Measurements from ENCODE around the gene CFAP57. TPM values are rescaled to one million over a fixed set of nuclear protein-coding genes. Genes with fewer than 3 reads are reported as not detected.
A peak's percentile ranks its signal among the peaks of the same experiment; 100 is the strongest.

CFAP57 gene
- total and polyA plus RNA-seq, 2 of the 13 experiments (the other 11 are each of a cell fraction or from before 2014, with no cell fraction given), result 0.01 TPM; not detected in 1

DNA sequence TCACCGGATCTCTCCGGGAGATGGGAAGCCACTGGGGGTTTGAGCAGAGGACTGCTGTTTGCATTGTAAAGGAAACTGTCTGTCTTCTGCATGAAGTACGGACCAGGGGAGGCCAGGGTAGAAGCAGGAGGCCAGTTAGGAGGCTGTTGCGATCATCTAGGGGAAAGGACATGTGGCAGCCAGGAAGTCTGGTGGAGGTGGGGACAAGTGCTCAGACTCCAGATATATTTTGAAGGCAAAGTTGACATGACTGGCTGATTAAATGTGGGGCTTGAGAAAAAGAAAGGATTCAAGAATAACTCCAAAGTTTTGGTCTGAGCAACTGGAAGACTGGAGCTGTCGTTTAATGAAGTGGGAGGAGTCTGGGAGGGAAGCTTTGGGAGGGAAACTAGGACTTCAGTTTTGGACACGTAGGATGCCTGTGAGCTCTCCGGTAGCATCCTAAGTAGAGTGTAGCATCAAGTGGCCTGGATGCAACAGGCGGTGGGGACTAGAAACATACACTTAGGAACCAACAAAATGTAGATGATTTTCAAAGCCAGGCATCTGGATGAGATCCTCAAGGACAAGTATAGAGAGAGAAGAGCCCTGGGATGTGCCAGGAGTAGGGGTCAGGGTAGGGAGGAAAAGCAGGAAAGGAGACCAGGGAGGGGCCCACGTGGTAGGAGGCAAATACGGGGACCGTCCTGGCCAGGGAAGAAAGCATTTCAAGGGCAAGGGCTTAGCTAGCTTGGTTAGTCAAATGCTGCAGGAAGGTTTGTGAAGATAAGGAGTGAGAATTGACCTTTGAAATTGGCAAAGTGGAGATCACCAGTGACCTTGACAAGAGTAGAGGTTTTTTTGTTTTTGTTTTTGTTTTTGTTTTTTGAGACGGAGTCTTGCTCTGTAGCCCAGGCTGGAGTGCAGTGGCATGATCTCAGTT lies 116.9 kb downstream of the CFAP57 start:
- H3K9ac ChIP-seq (ENCODE audit: insufficient read depth, low read depth, low read length), result no peak overlapping the region
- H2AFZ ChIP-seq (ENCODE audit: low read length), result peak overlapping the region; percentile 19
- POLR2A ChIA-PET, result no interaction called here
- H3K4me2 ChIP-seq (ENCODE audit: low read depth, low read length), result peak overlapping the region; percentile 24; the same call in 1 of the 2 replicates
- intact Hi-C loops (cut with micrococcal nuclease; ENCODE audit: unreplicated experiment) (no loop called here), in situ Hi-C loops (cut with HindIII; ENCODE audit: extremely low pct_ligation_motif_present, low pct_unique_long_range_greater_than_20kb) (no loop called here)
- CTCF ChIA-PET (ENCODE audit: low intra/inter-chr PET ratio, low total read pairs), result no interaction called here
- FAIRE-seq (no peak), DNase-seq (ENCODE audit: low spot score) (no peak), ATAC-seq (no peak)
- no peak overlapping the region for H3K27ac ChIP-seq (ENCODE audit: extremely low read length, insufficient read depth, low read length)
- H4K20me1 ChIP-seq (ENCODE audit: insufficient read depth, low read length), result no peaks in the 10 kb centered on the region
- no peaks in the 10 kb centered on the region for H3K79me2 ChIP-seq (ENCODE audit: insufficient read depth, low read length)
- H3K4me1 ChIP-seq (ENCODE audit: insufficient read depth, low read length), result peaks cover 44% of the 10 kb centered on the region
- WGBS (ENCODE audit: low lambda C conversion rate), result 25% methylated on average over 12 of the region's 12 CpGs
- TF ChIP-seq, protein P1, sequence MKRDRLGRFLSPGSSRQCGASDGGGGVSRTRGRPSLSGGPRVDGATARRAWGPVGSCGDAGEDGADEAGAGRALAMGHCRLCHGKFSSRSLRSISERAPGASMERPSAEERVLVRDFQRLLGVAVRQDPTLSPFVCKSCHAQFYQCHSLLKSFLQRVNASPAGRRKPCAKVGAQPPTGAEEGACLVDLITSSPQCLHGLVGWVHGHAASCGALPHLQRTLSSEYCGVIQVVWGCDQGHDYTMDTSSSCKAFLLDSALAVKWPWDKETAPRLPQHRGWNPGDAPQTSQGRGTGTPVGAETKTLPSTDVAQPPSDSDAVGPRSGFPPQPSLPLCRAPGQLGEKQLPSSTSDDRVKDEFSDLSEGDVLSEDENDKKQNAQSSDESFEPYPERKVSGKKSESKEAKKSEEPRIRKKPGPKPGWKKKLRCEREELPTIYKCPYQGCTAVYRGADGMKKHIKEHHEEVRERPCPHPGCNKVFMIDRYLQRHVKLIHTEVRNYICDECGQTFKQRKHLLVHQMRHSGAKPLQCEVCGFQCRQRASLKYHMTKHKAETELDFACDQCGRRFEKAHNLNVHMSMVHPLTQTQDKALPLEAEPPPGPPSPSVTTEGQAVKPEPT (CRISPR knock-in tag; IDR thresholded peaks at IDR 0.05; ENCODE audit: low read depth), result no peak
- TF ChIP-seq PTBP1 (IDR thresholded peaks at IDR 0.05; ENCODE audit: low read depth, low read length, poor library complexity, severe bottlenecking), result no peak
- TF ChIP-seq ZNF264 (CRISPR knock-in tag; IDR thresholded peaks at IDR 0.05), result no peak
- TF ChIP-seq, protein P2, sequence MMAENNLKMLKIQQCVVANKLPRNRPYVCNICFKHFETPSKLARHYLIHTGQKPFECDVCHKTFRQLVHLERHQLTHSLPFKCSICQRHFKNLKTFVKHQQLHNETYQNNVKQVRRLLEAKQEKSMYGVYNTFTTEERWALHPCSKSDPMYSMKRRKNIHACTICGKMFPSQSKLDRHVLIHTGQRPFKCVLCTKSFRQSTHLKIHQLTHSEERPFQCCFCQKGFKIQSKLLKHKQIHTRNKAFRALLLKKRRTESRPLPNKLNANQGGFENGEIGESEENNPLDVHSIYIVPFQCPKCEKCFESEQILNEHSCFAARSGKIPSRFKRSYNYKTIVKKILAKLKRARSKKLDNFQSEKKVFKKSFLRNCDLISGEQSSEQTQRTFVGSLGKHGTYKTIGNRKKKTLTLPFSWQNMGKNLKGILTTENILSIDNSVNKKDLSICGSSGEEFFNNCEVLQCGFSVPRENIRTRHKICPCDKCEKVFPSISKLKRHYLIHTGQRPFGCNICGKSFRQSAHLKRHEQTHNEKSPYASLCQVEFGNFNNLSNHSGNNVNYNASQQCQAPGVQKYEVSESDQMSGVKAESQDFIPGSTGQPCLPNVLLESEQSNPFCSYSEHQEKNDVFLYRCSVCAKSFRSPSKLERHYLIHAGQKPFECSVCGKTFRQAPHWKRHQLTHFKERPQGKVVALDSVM (CRISPR knock-in tag; IDR thresholded peaks at IDR 0.05), result peak; percentile 62
- TF ChIP-seq, protein P3, sequence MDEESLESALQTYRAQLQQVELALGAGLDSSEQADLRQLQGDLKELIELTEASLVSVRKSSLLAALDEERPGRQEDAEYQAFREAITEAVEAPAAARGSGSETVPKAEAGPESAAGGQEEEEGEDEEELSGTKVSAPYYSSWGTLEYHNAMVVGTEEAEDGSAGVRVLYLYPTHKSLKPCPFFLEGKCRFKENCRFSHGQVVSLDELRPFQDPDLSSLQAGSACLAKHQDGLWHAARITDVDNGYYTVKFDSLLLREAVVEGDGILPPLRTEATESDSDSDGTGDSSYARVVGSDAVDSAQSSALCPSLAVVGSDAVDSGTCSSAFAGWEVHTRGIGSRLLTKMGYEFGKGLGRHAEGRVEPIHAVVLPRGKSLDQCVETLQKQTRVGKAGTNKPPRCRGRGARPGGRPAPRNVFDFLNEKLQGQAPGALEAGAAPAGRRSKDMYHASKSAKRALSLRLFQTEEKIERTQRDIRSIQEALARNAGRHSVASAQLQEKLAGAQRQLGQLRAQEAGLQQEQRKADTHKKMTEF (CRISPR knock-in tag; IDR thresholded peaks at IDR 0.05), result no peak
- H3K27me3 ChIP-seq (ENCODE audit: control insufficient read depth in 1 of 2, insufficient read depth in 2 of 2, low read length in 2 of 2), result peaks cover 1 to 33% of the 10 kb centered on the region in 2 experiments; a peak in 4 of 5 replicates
- no peaks in the 10 kb centered on the region for H3K36me3 ChIP-seq (replicated peaks in 1 of 2; ENCODE audit: control insufficient read depth in 1 of 2, insufficient read depth in 2 of 2, low read length in 2 of 2)
- no TSS peak for BruUV-seq (replicated peaks)
- H3K9me3 ChIP-seq (ENCODE audit: low read length), result no peaks in the 10 kb centered on the region
- H3K4me3 ChIP-seq (replicated peaks in 1 of 3; ENCODE audit: insufficient read depth in 1 of 3, low read depth in 2 of 3, low read length in 3 of 3), result no peak overlapping the region
